Mesangial cell (primary cell): ENCODE measurements around the gene PAPSS1. TPM values are rescaled to one million over a fixed set of nuclear protein-coding genes. Genes with fewer than 3 reads are reported as not detected.

Experiments
- total RNA-seq: library from RNA; depleted of rRNA; stranded (reverse); fragments of >200 nt; gene quantifications from 2 replicates; pipeline ENCODE4 v1.2.3, GENCODE V29; 2015

PAPSS1 gene
- total RNA-seq, result 36.8 and 38.8 TPM in 2 replicates

GRCh38 chr4:107719922-107720722 is at the start of gene PAPSS1:
PAPSS1 (minus strand) TSS chr4:107720234; CDS start chr4:107720179, 55 bp downstream.

Other genes starting within 250 kb of the PAPSS1 start
- 76.8 and 81.9 TPM in 2 replicates for gene SGMS2, start 104.7 kb upstream of the PAPSS1 start, total RNA-seq
- 4.2 and 8.2 TPM in 2 replicates for gene CYP2U1, start 211.3 kb upstream of the PAPSS1 start, total RNA-seq